T-helper 1 cell treated with Interleukin-12 subunit alpha and Interleukin-12 subunit beta and Interleukin-4 antibody, amounts not matched to agents 30 ng/mL and 1 ng/mL, for 36 hours (primary cell): ENCODE measurements around the gene PEPD. TPM values are rescaled to one million over a fixed set of nuclear protein-coding genes. Genes with fewer than 3 reads are reported as not detected.

ENCODE experiments used
- intact Hi-C: fragments of 100-400 bp; cut with micrococcal nuclease; formaldehyde crosslinking; loops from one replicate; pipeline ENCODE4 v1.15.1; 2024
- total RNA-seq: library from RNA; stranded (reverse); gene quantifications from 2 replicates; pipeline ENCODE4 v1.2.3, GENCODE V29; 2022

The PEPD gene
- total RNA-seq, 1 donor from 2014 or later, result 18.4 TPM

DNA sequence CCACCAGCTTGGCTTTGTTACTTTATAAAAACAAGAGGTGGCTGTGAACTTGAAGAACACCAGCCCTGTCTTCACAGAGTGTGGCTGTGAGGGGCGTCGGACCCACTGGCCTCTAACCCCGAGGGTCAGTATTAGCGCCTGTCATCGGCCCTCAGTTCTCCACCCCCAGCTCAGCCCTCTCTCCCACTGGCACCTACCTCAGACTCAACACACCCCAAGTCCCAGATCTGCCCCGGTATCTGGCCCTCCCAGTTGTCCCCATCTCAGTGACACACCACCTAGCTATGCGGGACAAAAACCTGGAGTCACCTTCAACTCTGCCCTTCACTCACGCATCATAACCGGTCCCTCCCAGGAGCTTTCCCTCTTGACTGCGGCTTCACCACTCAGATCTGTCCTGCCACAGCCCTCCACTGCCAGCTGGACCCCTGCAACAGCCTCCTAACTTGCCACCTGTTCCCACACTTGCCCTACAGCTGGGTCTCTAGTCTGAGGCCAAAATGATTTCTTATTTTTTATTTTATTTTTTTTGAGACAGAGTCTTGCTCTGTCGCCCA is 45.4 kb downstream of the PEPD start:
- intact Hi-C loops, result no loop called here

GRCh38 chr19:33473653-33474305 is 47.8 kb downstream of the PEPD start:
- intact Hi-C loops, result no loop called here

GRCh38 chr19:33472691-33473652 is 48.6 kb downstream of the PEPD start:
- intact Hi-C loops, result no loop called here

GRCh38 chr19:33472226-33472625 is 49.4 kb downstream of the PEPD start:
- intact Hi-C loops, result no loop called here

- intact Hi-C loops, result no loop called here
Observed at GRCh38 chr19:33471111-33471996, 50.2 kb downstream of the PEPD start.

DNA sequence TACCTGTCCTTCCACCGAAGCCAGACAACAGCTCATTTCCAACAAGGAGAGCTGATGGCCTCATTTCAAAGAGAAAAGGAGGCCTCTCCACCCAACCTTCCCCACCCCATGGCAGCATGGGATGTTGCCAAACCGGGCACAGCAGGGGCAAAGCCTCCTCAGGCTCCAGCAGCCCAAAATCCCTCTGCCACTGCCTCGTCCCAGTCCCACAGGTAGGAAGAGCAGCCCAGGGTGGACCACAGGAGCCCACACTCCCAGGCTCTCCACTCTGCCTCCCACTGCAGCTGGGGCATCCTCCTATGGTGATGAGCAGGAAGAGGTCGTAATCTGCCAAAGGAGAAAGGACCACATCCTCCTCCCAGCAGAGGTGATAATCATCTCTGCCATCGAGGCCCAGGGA is 50.9 kb downstream of the PEPD start:
- intact Hi-C loops, result no loop called here

DNA sequence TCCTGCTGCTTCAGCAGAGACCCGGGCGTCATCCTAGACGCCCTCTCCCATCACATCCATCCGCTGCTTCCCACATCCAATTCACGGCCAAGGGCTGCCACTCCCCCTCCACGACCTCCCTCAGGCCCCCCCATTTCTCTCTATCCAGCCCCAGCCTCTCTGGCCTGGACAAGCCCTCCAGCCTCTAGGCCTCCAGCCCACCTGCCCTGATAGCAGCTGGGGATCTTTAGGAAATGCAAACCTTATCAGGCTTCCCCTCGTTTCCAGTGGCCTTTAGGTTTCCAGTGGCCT is 51.6 kb downstream of the PEPD start:
- intact Hi-C loops, result no loop called here

GRCh38 chr19:33469171-33470039 is 52.2 kb downstream of the PEPD start:
- intact Hi-C loops, result no loop called here

DNA sequence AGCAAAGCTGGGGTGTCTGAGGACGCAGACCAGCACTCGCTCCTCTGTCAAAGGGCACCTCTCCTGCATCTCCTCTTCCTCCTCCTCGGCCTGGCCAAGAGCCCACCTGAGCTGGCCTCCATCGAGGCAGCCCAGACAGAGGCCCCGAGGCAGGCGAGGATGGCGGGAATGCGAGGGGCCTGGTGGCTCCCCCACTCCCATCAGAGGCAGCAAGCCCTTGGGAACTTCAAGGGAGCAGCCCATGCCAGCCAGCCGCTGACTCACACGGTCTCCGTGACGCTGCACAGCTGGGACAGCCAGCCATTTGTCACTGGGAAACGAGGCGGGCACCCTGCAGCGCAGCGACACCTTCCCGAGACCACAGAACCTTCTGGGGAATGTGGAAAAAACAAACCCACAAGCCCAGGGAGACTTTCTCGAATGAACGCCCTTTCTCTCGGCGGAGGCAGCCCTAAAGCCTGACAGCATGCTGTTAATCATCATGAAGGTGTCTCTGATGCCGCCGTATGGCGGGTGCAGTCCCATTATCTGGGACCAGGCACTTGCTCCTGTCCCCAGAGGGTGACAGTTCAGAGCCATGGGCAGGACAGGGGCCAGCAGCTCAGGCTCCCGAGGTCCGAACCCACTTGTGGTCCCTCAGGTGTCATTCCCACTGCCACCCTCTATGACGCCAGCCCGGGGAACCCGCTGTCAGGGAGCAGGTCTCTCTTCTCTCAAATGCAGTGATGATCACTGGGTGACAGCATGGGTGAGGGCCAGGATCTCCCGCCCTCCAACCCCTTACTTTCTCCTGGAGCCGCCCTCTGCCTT is 53.0 kb downstream of the PEPD start:
- intact Hi-C loops, result no loop called here

- intact Hi-C loops, result no loop called here
Observed at GRCh38 chr19:33467851-33468250, 53.7 kb downstream of the PEPD start.

- intact Hi-C loops, result no loop called here
Observed at GRCh38 chr19:33465834-33466233, 55.8 kb downstream of the PEPD start.

DNA sequence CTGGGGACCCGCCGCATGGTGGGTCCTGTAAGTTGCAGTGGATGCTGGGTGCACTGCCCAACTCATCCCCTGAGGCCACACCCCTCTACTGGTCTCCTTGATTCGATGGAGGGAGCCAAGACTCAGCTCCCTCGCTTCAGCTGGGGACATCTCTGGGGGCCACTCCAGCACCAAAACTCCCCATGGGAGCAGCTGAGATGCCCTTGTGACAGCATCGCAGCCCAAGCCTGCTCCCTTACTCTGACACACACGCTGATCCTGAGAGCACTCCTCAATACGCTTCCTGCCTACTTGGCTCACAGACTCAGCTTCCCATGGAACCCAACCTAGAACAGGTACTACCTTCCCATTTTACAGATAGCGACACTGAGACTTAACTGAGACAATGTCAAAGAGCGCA is 56.2 kb downstream of the PEPD start:
- intact Hi-C loops, result no loop called here

DNA sequence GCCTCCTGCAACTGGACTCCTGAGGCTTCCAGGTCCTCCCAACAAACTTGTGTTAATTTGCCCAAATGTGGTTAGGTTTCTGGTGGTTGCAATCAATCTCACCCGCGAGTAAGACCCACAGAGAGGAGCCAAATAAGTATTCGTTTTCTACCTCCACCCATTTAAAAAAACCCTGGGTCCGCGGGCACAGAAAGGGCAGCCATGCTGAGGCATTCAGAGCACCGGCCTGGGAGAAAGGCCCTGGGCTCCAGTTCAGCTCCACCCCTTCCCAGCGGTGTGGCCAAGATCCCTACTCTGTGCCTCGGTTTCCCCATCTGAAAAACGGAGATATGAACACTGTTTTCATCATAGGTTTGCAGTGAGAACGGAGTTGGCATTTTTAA is 56.9 kb downstream of the PEPD start:
- intact Hi-C loops, result no loop called here

GRCh38 chr19:33464010-33464732 is 57.4 kb downstream of the PEPD start:
- intact Hi-C loops, result no loop called here

DNA sequence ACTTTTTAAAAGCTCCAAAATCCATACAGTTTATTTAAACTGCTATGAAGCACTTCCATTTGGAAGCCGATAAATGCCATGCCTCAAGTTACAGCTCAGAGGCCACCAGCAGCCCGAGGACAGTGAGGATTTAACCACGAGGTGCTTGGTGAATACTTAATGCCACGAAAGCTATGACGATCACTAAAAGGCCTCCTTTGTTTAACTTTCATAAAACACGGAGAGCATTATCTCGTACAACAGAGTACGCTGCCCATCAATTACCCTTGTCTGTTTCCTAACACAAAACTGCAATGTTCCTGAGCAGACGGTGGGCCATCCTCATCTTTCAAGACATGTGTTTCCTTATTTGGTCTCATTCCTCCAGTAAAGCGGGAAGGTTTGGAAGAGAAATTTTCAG is 58.4 kb downstream of the PEPD start:
- intact Hi-C loops, result no loop called here

DNA sequence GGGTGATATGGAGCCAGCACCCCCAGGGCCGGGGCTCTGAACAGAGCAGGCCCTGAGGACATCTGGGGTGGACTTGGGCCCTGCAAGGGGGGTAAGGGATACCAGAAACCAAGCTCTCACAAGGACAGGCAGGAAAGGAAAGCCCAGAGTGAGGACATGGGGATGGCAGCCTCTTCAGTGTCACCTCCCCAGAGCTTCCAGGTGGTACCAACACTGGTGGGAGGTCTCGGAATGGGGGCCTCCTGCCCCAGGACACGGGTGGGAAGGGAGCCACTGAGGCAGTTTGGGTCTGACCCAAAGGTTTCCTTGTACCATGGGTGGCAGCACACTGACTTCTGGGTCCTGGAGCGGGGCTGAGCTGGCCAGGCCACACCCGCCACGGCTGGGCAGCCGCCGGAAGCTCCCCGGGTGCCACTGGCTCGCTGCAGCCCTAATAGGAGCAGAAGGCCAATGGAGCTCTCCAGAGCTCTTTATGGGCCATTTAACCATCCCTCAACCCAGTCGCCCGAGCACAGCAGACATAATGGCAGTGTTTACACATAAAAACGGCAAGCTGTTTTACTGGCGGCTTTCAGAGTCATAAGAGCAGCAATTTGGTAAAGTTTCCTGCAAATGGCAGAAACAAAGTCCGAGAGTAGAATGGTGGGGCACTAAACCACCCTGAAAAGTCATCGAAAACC is 59.3 kb downstream of the PEPD start:
- intact Hi-C loops, result no loop called here

- intact Hi-C loops, result no loop called here
Observed at GRCh38 chr19:33461256-33462111, 60.1 kb downstream of the PEPD start.
